Measurements from ENCODE around the gene TJAP1.
"Not testable (repeated sequence)": the region's sequence is repeated elsewhere in the genome, so short reads cannot be mapped to it uniquely, and the experiment has no call there.

The TJAP1 gene

DNA sequence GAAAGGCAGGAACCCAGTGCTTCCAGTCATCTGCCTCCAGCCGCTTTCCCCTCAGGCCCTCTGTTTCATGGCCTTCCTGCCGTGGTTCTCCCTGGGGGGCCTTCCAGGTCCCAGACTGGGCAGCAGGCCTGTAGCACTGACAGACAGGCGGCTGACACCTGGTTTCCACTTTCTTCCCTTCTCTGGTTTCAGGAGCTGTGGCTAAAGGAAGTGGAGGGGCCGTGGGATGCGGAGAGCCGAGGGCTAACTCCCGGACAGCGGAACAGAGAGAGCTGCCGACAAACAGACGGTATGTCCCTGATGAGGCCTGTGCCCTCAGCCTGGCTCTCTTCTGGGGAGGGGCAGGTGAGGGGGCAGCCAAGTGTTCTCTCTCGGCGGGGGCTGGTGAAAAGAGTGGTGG, 20.3 kb downstream of the TJAP1 start:
- peaks cover 50% of the 10 kb centered on the region for H3K36me3 ChIP-seq (ENCODE audit: control insufficient read depth, low read depth, low read length)
- no peak overlapping the region for H3K27ac ChIP-seq (ENCODE audit: low read length)
- no peak overlapping the region for H3K4me3 ChIP-seq (ENCODE audit: low read length)
- no peaks in the 10 kb centered on the region for H3K27me3 ChIP-seq (ENCODE audit: control insufficient read depth, insufficient read depth, low read length)
- H3K9ac ChIP-seq (ENCODE audit: low read length) = no peak overlapping the region
- H3K9me3 ChIP-seq (ENCODE audit: control insufficient read depth, low read depth, low read length) = no peaks in the 10 kb centered on the region
- no peaks in the 10 kb centered on the region for H3K4me1 ChIP-seq (ENCODE audit: control insufficient read depth, low read depth, low read length)

DNA sequence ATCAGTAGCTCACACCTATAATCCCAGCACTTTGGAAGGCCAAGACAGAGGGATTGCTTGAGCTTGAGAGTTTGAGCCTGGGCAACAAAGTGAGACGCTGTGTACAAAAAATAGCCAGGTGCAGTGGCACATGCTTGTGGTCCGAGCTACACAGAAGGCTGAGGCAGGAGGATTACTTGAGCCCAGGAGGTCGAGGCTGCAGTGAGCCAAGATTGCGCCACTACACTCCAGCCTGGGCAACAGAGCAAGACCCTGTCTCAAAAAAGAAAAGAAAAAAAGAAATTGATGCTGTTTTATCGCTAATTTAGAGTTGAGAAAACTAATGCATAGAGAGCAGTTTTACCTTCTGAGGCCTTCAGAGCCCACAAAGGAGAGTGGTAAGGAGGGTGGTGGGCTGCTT, 20.9 kb downstream of the TJAP1 start:
- not testable (repeated sequence) for H3K27ac ChIP-seq (ENCODE audit: low read length); H3K4me1 ChIP-seq (ENCODE audit: control insufficient read depth, low read depth, low read length); H3K9ac ChIP-seq (ENCODE audit: low read length); H3K4me3 ChIP-seq (ENCODE audit: low read length); H3K9me3 ChIP-seq (ENCODE audit: control insufficient read depth, low read depth, low read length); H3K27me3 ChIP-seq (ENCODE audit: control insufficient read depth, insufficient read depth, low read length)
- H3K36me3 ChIP-seq (ENCODE audit: control insufficient read depth, low read depth, low read length) = peaks cover 56% of the 10 kb centered on the region

DNA sequence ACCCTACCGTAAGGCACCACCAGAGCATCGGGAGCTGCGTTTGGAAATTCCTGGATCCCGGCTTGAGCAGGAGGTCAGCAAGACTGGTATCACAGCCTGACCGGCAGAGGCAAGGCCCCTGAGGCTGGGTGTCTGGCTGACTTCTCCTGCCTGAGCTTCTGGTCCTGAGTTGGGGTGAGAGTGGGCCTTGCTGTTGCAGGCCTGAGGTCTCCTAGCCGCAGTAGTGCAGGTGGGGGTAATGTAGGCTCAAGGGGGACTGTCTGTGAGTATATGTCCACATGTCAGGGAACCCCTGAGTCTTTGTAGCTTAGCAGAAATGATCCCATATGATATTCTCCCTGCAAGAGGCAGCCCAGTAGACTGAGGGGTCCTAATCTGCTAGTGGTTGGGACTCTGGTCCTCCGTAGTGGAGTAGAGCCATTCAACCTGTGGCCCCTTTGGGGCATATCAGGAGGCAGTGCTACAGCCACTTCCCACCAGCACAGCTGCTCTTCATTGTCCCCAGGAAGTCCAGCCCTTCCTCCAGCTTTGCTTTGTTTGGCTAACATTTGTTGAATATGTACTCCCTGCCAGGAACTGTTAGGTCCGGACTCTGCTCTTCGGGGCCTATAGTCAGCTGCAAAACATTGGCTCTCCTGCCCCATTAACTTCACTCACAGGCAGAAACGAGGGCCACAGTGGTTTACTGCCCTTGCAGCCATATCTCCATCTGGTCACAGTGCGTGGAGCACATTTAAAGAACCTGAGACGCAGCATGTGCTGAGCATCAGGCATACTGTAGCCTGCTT, 21.9 kb downstream of the TJAP1 start:
- Histone ChIP-seq H3K4me3 (ENCODE audit: low read length) (no peak overlapping the region), H3K9ac (ENCODE audit: low read length) (no peak overlapping the region), H3K4me1 (ENCODE audit: control insufficient read depth, low read depth, low read length) (no peaks in the 10 kb centered on the region), H3K9me3 (ENCODE audit: control insufficient read depth, low read depth, low read length) (no peaks in the 10 kb centered on the region), H3K27me3 (ENCODE audit: control insufficient read depth, insufficient read depth, low read length) (no peaks in the 10 kb centered on the region), H3K27ac (ENCODE audit: low read length) (no peak overlapping the region), H3K36me3 (ENCODE audit: control insufficient read depth, low read depth, low read length) (peaks cover 61% of the 10 kb centered on the region)

DNA sequence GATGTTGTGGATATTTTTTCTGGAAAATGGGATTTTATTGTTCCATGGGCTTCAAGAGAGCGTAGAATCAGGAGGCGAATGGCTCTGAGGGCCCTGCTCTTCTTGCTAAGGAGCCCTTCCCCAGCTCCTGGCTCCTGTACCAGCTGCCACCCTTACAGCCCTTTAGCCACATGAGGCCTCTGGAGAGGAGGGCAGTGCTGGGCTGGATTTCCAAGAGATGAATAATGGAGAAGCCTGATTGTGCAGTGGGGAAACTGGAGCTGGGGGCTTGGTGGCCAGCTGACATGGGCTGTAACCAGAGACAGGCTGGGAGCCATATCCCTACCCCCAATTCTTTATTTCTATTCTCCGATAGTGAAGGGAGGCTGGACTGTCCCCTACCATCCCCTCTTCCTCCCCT, 23.6 kb downstream of the TJAP1 start:
- Histone ChIP-seq H3K4me1 (ENCODE audit: control insufficient read depth, low read depth, low read length) (no peaks in the 10 kb centered on the region), H3K36me3 (ENCODE audit: control insufficient read depth, low read depth, low read length) (peaks cover 73% of the 10 kb centered on the region), H3K27me3 (ENCODE audit: control insufficient read depth, insufficient read depth, low read length) (no peaks in the 10 kb centered on the region), H3K4me3 (ENCODE audit: low read length) (no peak overlapping the region), H3K9me3 (ENCODE audit: control insufficient read depth, low read depth, low read length) (no peaks in the 10 kb centered on the region), H3K27ac (ENCODE audit: low read length) (no peak overlapping the region), H3K9ac (ENCODE audit: low read length) (no peak overlapping the region)

DNA sequence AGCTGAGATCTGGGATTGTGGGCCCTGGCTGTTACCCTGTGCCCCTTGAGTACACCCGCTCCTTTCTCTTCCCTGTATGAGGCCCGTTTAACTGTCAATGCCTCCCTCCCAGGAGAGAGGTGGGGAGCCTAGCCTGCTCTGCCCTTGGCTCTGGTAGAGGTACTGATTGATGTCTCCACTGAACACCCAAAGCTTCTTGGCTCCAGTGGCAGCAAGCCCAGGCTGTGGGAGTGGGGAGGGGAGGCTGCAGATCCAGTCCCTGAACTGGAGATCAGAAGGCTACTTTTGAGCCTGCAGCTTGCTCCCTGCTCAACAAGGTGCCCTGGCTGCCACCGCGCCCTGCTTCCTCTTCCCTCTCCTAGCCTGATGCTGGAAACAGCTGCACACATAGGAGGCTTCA, 25.3 kb downstream of the TJAP1 start:
- Histone ChIP-seq H3K4me1 (ENCODE audit: control insufficient read depth, low read depth, low read length) (no peaks in the 10 kb centered on the region), H3K9me3 (ENCODE audit: control insufficient read depth, low read depth, low read length) (no peaks in the 10 kb centered on the region), H3K36me3 (ENCODE audit: control insufficient read depth, low read depth, low read length) (peaks cover 73% of the 10 kb centered on the region), H3K4me3 (ENCODE audit: low read length) (no peak overlapping the region), H3K27ac (ENCODE audit: low read length) (no peak overlapping the region), H3K27me3 (ENCODE audit: control insufficient read depth, insufficient read depth, low read length) (peaks cover 3% of the 10 kb centered on the region), H3K9ac (ENCODE audit: low read length) (no peak overlapping the region)

DNA sequence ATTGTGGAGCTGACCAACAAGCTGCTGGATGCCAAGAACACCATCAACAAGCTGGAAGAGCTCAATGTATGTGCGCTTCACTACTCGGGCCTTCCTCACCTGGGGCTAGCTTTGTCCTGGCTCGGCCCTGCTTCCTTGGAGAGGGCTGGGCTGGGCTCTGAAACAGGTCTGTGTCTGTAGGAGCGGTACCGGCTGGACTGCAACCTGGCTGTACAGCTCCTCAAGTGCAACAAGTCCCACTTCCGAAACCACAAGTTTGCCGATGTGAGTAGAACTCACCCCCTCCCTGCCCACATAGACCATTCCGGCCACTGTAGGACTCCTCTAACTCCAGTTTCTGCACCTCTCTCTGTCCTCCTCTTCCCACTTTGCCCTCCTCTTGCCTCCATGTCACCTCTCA, 26.1 kb downstream of the TJAP1 start:
- peaks cover 65% of the 10 kb centered on the region for H3K36me3 ChIP-seq (ENCODE audit: control insufficient read depth, low read depth, low read length)

DNA sequence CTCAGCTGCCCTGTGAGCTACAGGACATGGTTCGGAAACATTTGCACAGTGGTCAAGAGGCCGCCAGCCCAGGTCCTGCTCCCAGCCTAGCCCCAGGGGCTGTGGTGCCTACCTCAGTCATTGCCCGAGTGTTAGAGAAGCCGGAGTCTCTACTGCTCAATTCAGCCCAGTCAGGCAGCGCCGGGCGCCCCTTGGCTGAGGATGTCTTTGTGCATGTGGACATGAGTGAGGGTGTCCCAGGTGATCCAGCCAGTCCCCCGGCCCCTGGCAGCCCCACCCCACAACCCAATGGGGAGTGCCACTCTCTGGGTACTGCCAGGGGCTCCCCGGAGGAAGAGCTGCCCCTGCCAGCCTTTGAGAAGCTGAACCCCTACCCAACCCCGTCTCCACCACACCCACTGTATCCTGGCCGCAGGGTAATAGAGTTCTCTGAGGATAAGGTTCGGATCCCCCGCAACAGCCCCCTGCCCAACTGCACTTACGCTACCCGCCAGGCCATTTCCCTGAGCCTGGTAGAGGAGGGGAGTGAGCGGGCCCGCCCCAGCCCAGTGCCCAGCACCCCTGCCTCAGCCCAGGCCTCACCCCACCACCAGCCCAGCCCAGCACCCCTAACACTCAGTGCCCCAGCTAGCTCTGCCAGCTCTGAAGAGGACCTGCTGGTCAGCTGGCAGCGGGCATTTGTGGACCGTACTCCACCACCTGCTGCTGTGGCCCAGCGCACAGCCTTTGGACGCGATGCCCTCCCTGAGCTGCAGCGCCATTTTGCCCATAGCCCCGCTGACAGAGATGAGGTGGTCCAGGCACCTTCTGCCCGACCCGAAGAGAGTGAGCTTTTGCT, 27.6 kb downstream of the TJAP1 start:
- H3K27ac ChIP-seq (ENCODE audit: low read length) = no peak overlapping the region
- peaks cover 24% of the 10 kb centered on the region for H3K27me3 ChIP-seq (ENCODE audit: control insufficient read depth, insufficient read depth, low read length)
- H3K4me1 ChIP-seq (ENCODE audit: control insufficient read depth, low read depth, low read length) = peaks cover 3% of the 10 kb centered on the region
- H3K36me3 ChIP-seq (ENCODE audit: control insufficient read depth, low read depth, low read length) = peaks cover 50% of the 10 kb centered on the region
- no peaks in the 10 kb centered on the region for H3K9me3 ChIP-seq (ENCODE audit: control insufficient read depth, low read depth, low read length)
- no peak overlapping the region for H3K9ac ChIP-seq (ENCODE audit: low read length)
- no peak overlapping the region for H3K4me3 ChIP-seq (ENCODE audit: low read length)

More for the DNA sequence above, 26.1 kb downstream of the TJAP1 start:
- Histone ChIP-seq H3K27me3 (ENCODE audit: control insufficient read depth, insufficient read depth, low read length) (peaks cover 10% of the 10 kb centered on the region), H3K4me1 (ENCODE audit: control insufficient read depth, low read depth, low read length) (no peaks in the 10 kb centered on the region), H3K4me3 (ENCODE audit: low read length) (no peak overlapping the region), H3K9me3 (ENCODE audit: control insufficient read depth, low read depth, low read length) (no peaks in the 10 kb centered on the region), H3K9ac (ENCODE audit: low read length) (no peak overlapping the region), H3K27ac (ENCODE audit: low read length) (no peak overlapping the region)

DNA sequence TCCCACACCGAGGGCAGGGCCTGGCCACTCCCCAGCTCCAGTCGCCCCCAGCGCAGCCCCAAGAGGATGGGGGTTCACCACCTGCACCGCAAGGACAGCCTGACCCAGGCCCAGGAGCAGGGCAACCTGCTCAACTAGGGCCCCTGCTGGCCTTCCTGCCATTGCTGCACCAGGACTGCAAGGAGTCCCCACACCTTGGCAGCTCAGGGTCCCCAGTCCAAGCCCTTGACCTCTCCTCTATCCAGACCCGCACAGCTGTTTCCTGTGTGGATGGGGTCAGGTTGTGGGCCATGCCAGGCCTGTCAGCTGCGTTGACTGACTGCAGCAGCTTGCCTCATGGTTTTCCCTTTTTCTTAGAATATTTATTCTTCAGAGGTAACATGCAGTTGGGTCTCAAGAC, 28.3 kb downstream of the TJAP1 start:
- no peaks in the 10 kb centered on the region for H3K9me3 ChIP-seq (ENCODE audit: control insufficient read depth, low read depth, low read length)
- peaks cover 43% of the 10 kb centered on the region for H3K36me3 ChIP-seq (ENCODE audit: control insufficient read depth, low read depth, low read length)
- peaks cover 24% of the 10 kb centered on the region for H3K27me3 ChIP-seq (ENCODE audit: control insufficient read depth, insufficient read depth, low read length)
- no peak overlapping the region for H3K4me3 ChIP-seq (ENCODE audit: low read length)
- peaks cover 3% of the 10 kb centered on the region for H3K4me1 ChIP-seq (ENCODE audit: control insufficient read depth, low read depth, low read length)
- H3K9ac ChIP-seq (ENCODE audit: low read length) = no peak overlapping the region
- H3K27ac ChIP-seq (ENCODE audit: low read length) = no peak overlapping the region

DNA sequence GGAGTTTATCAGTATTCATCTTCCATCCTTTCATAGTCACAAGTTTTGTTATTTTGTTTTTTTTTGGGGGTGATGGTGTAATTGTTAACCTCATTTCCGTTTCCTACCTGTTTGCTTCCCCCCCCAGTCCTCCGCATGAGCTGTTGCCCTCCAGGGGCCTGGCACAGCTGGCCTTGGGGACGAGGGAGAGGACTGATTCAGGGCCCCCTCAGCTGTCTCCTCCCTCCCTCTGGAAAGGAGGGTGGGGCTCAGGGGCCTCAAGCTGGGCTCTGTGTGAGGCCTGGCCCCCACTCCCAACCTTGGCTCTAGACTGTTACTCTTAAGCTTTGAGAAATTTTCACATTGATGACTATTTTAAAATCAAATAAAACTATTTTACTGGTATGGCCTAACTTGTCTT, 28.8 kb downstream of the TJAP1 start:
- Histone ChIP-seq H3K36me3 (ENCODE audit: control insufficient read depth, low read depth, low read length) (peaks cover 39% of the 10 kb centered on the region), H3K27ac (ENCODE audit: low read length) (no peak overlapping the region), H3K4me1 (ENCODE audit: control insufficient read depth, low read depth, low read length) (peaks cover 3% of the 10 kb centered on the region), H3K9me3 (ENCODE audit: control insufficient read depth, low read depth, low read length) (no peaks in the 10 kb centered on the region), H3K27me3 (ENCODE audit: control insufficient read depth, insufficient read depth, low read length) (peaks cover 24% of the 10 kb centered on the region), H3K9ac (ENCODE audit: low read length) (no peak overlapping the region), H3K4me3 (ENCODE audit: low read length) (no peak overlapping the region)

DNA sequence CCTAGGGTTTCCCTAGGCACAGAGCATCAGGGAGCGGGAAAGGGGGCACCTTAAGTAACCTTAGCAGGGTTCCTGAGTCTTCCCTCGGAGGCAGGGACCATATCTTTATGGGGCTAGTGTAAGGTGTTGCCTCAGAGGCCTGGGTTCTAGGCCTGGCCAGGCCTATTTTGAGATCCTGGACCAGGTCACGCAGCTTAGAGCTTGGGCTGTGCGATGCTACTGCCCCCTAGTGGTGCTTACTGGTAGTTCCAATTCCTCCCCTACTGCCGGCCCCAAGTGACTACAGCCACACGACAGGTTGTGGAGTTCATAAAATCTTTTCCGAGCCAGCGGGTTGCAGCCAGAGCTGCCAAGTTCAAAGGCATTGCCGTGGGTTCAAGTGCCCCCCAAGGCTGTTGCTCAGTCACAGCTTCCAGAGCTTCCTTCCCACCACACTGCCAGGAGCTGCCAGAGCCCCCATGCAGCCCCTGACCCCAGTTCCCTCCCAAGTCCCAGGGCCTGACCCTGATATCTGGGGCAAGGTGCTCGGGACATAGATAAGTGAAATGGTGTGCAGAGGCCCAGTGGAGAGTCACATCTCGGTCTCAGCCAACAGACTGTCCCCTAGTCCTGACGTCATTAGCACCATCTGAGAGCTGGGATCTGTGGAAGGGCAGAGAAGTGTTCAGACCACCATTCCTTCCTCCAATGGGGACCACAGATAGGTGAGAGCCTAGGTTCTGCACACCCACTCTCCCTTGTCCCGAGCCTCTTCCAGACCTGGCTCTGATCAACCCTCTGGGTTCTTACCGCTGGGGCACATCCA, 29.5 kb downstream of the TJAP1 start:
- no peak overlapping the region for H3K9ac ChIP-seq (ENCODE audit: low read length)
- H3K4me3 ChIP-seq (ENCODE audit: low read length) = no peak overlapping the region
- peaks cover 3% of the 10 kb centered on the region for H3K4me1 ChIP-seq (ENCODE audit: control insufficient read depth, low read depth, low read length)
- peaks cover 24% of the 10 kb centered on the region for H3K27me3 ChIP-seq (ENCODE audit: control insufficient read depth, insufficient read depth, low read length)
- peaks cover 38% of the 10 kb centered on the region for H3K36me3 ChIP-seq (ENCODE audit: control insufficient read depth, low read depth, low read length)
- no peak overlapping the region for H3K27ac ChIP-seq (ENCODE audit: low read length)
- no peaks in the 10 kb centered on the region for H3K9me3 ChIP-seq (ENCODE audit: control insufficient read depth, low read depth, low read length)

DNA sequence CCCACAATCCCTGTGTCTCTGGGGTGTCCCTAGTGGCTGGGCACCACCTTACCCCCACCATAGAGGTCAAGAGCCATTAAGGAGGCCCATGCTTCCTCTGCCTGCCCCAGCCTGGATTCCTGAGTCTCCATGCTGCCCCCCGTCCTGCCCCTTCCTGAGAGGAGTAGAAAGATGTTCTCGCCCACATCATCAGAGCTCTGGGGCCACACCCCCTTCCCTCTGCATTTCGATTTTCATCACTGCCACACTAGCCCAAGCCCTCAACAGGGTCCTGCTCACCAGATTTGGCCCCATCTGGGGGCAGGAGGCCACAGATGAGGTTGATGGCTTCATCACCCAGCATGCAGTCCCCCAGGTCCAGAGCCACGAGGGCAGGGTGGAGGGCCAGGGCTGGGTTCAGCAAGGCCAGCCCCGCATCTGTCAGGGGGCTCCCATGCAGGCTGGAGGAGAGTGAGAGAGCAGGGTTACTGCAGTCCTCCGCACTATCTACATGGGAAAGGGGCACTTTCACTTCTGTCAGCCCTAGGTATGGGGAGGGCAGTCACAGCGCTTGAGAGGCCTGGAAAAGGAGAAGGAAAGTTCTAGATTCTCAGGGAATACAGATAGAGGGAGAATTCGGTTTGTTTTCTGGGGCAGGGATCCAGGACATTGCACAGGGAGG, 31.2 kb downstream of the TJAP1 start:
- peaks cover 37% of the 10 kb centered on the region for H3K36me3 ChIP-seq (ENCODE audit: control insufficient read depth, low read depth, low read length)
- H3K9me3 ChIP-seq (ENCODE audit: control insufficient read depth, low read depth, low read length) = no peaks in the 10 kb centered on the region
- H3K27me3 ChIP-seq (ENCODE audit: control insufficient read depth, insufficient read depth, low read length) = peaks cover 24% of the 10 kb centered on the region
- H3K4me1 ChIP-seq (ENCODE audit: control insufficient read depth, low read depth, low read length) = peaks cover 3% of the 10 kb centered on the region
- H3K4me3 ChIP-seq (ENCODE audit: low read length) = no peak overlapping the region
- no peak overlapping the region for H3K27ac ChIP-seq (ENCODE audit: low read length)
- no peak overlapping the region for H3K9ac ChIP-seq (ENCODE audit: low read length)
